Measurements from ENCODE around the gene C10orf71. TPM values are rescaled to one million over a fixed set of nuclear protein-coding genes. Genes with fewer than 3 reads are reported as not detected.

Gene C10orf71
- total and polyA plus RNA-seq, 2 donors (not counting 1 experiment from before 2014, with no cell fraction given): not detected

GRCh38 chr10:49307921-49308320, 9.0 kb downstream of the C10orf71 start:
- no peaks in the 10 kb centered on the region for H3K27me3 ChIP-seq (replicated peaks in 1 of 4; ENCODE audit: control extremely low read depth in 1 of 4, control insufficient read depth in 3 of 4, insufficient read depth in 4 of 4, low read length in 3 of 4)
- DNase-seq (no peak), ATAC-seq (ENCODE audit: low read depth) (no peak)
- H3K36me3 ChIP-seq (replicated peaks in 1 of 2; ENCODE audit: control extremely low read depth in 1 of 2, control insufficient read depth in 1 of 2, extremely low read depth in 1 of 2, insufficient read depth in 2 of 2, low read length in 1 of 2): no peaks in the 10 kb centered on the region
- 100% methylated on average over 1 of the region's 1 CpG for WGBS (ENCODE audit: insufficient coverage)
- intact Hi-C loops (cut with micrococcal nuclease): no loop called here
- Mint-ChIP-seq H3K27me3 (no peaks in the 10 kb centered on the region), H3K9me3 (ENCODE audit: insufficient read depth) (no peaks in the 10 kb centered on the region), H3K4me3 (no peak overlapping the region), H3K4me1 (peaks cover 23% of the 10 kb centered on the region), H3K27ac (peak overlapping the region; percentile 56)
- H3K9ac ChIP-seq (ENCODE audit: low read length): no peak overlapping the region
- no peak overlapping the region for H3K4me3 ChIP-seq (ENCODE audit: control extremely low read depth in 1 of 5, extremely low read depth in 1 of 5, insufficient read depth in 1 of 5, low read depth in 2 of 5, low read length in 4 of 5)
- ChIA-PET POLR2A (no interaction called here), CTCF (no interaction called here)
- H2AFZ ChIP-seq (ENCODE audit: insufficient read depth, low read depth, low read length, poor library complexity, severe bottlenecking): peak overlapping the region; percentile 6
- no peaks in the 10 kb centered on the region for H4K20me1 ChIP-seq (ENCODE audit: control insufficient read depth, insufficient read depth, low read length, poor library complexity, severe bottlenecking)
- no peak overlapping the region for H3K27ac ChIP-seq (ENCODE audit: low read length in 2 of 2)
- no peak overlapping the region for H3K4me2 ChIP-seq (replicated peaks; ENCODE audit: low read depth, low read length, poor library complexity, severe bottlenecking)
- peaks cover 18 to 25% of the 10 kb centered on the region in 2 donors for H3K4me1 ChIP-seq (ENCODE audit: control insufficient read depth in 2 of 2, insufficient read depth in 2 of 2, low read length in 2 of 2)
- peaks cover 0 to 5% (median 3%) of the 10 kb centered on the region in 3 donors for H3K9me3 ChIP-seq (ENCODE audit: control extremely low read depth in 1 of 3, control insufficient read depth in 2 of 3, insufficient read depth in 1 of 3, low read length in 2 of 3)
- H3K79me2 ChIP-seq (ENCODE audit: control insufficient read depth, insufficient read depth, low read length): no peaks in the 10 kb centered on the region
- no peak for TF ChIP-seq EZH2 (IDR thresholded peaks at IDR 0.05; ENCODE audit: borderline replicate concordance, insufficient read depth, low read depth, low read length, poor library complexity, severe bottlenecking)
- TF ChIP-seq, protein P1, sequence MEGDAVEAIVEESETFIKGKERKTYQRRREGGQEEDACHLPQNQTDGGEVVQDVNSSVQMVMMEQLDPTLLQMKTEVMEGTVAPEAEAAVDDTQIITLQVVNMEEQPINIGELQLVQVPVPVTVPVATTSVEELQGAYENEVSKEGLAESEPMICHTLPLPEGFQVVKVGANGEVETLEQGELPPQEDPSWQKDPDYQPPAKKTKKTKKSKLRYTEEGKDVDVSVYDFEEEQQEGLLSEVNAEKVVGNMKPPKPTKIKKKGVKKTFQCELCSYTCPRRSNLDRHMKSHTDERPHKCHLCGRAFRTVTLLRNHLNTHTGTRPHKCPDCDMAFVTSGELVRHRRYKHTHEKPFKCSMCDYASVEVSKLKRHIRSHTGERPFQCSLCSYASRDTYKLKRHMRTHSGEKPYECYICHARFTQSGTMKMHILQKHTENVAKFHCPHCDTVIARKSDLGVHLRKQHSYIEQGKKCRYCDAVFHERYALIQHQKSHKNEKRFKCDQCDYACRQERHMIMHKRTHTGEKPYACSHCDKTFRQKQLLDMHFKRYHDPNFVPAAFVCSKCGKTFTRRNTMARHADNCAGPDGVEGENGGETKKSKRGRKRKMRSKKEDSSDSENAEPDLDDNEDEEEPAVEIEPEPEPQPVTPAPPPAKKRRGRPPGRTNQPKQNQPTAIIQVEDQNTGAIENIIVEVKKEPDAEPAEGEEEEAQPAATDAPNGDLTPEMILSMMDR (IDR thresholded peaks at IDR 0.05): no peak

DNA sequence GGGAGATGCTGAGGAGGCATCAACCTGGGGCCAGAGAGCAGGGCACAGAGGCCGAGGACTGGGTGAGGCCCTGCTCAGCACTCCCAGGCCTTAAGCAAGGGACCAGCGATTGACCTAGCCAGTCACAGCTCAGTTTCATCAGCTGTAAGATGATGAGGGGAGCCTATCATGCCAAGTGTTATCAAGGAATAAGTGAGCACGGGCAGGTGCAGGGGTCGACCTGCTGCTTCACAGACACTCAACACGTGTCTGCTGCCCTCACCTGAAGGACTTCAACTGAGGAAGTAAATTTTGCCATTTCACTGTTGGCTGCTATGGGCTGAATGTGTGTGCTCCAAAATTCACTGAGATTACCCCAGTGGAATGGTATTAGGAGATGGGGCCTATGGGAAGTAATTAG, 9.9 kb downstream of the C10orf71 start:
- no peak for TF ChIP-seq EZH2 (IDR thresholded peaks at IDR 0.05; ENCODE audit: borderline replicate concordance, insufficient read depth, low read depth, low read length, poor library complexity, severe bottlenecking)
- TF ChIP-seq, protein P1 (IDR thresholded peaks at IDR 0.05): no peak
- no peak overlapping the region for H3K4me2 ChIP-seq (replicated peaks; ENCODE audit: low read depth, low read length, poor library complexity, severe bottlenecking)
- ATAC-seq (ENCODE audit: low read depth) (no peak), DNase-seq (no peak)
- H3K36me3 ChIP-seq (replicated peaks in 1 of 2; ENCODE audit: control extremely low read depth in 1 of 2, control insufficient read depth in 1 of 2, extremely low read depth in 1 of 2, insufficient read depth in 2 of 2, low read length in 1 of 2): no peaks in the 10 kb centered on the region
- H4K20me1 ChIP-seq (ENCODE audit: control insufficient read depth, insufficient read depth, low read length, poor library complexity, severe bottlenecking): no peaks in the 10 kb centered on the region
- POLR2A ChIA-PET: no interaction called here
- H3K27me3 ChIP-seq (replicated peaks in 1 of 4; ENCODE audit: control extremely low read depth in 1 of 4, control insufficient read depth in 3 of 4, insufficient read depth in 4 of 4, low read length in 3 of 4): no peaks in the 10 kb centered on the region
- peaks cover 18 to 25% of the 10 kb centered on the region in 2 donors for H3K4me1 ChIP-seq (ENCODE audit: control insufficient read depth in 2 of 2, insufficient read depth in 2 of 2, low read length in 2 of 2)
- no peak overlapping the region for H3K9ac ChIP-seq (ENCODE audit: low read length)
- intact Hi-C loops (cut with micrococcal nuclease): no loop called here
- Mint-ChIP-seq H3K27me3 (no peaks in the 10 kb centered on the region), H3K4me1 (peaks cover 28% of the 10 kb centered on the region), H3K4me3 (peak overlapping the region; percentile 72), H3K9me3 (ENCODE audit: insufficient read depth) (no peaks in the 10 kb centered on the region), H3K27ac (peak overlapping the region; percentile 81)
- no peak overlapping the region for H2AFZ ChIP-seq (ENCODE audit: insufficient read depth, low read depth, low read length, poor library complexity, severe bottlenecking)
- H3K9me3 ChIP-seq (ENCODE audit: control extremely low read depth in 1 of 3, control insufficient read depth in 2 of 3, insufficient read depth in 1 of 3, low read length in 2 of 3): peaks cover 0 to 5% (median 3%) of the 10 kb centered on the region in 3 donors
- no peaks in the 10 kb centered on the region for H3K79me2 ChIP-seq (ENCODE audit: control insufficient read depth, insufficient read depth, low read length)
- 100% methylated on average over 4 of the region's 5 CpGs for WGBS (ENCODE audit: insufficient coverage)
- CTCF ChIA-PET: no interaction called here
- no peak overlapping the region for H3K27ac ChIP-seq (ENCODE audit: low read length in 2 of 2)
- no peak overlapping the region for H3K4me3 ChIP-seq (ENCODE audit: control extremely low read depth in 1 of 5, extremely low read depth in 1 of 5, insufficient read depth in 1 of 5, low read depth in 2 of 5, low read length in 4 of 5)
